GM11168 (cell line): ENCODE measurements around the gene NR2F6.

Source experiments
- in situ Hi-C: fragments of 300-500 bp; cut with MboI; formaldehyde crosslinking; loops from one replicate; pipeline ENCODE4 v1.12.0; 2022; ENCODE audit warnings: low sequenced_read_pairs; ENCODE audit not compliant: unreplicated experiment

The NR2F6 gene

GRCh38 chr19:17266026-17266425 lies 20.3 kb upstream of the NR2F6 start:
- in situ Hi-C loops: no loop called here

GRCh38 chr19:17264641-17264979 lies 18.9 kb upstream of the NR2F6 start, which contains the start of gene USHBP1:
USHBP1 (minus strand) TSS chr19:17264745; CDS start chr19:17264299, 446 bp downstream.
- in situ Hi-C loops: no loop called here

DNA sequence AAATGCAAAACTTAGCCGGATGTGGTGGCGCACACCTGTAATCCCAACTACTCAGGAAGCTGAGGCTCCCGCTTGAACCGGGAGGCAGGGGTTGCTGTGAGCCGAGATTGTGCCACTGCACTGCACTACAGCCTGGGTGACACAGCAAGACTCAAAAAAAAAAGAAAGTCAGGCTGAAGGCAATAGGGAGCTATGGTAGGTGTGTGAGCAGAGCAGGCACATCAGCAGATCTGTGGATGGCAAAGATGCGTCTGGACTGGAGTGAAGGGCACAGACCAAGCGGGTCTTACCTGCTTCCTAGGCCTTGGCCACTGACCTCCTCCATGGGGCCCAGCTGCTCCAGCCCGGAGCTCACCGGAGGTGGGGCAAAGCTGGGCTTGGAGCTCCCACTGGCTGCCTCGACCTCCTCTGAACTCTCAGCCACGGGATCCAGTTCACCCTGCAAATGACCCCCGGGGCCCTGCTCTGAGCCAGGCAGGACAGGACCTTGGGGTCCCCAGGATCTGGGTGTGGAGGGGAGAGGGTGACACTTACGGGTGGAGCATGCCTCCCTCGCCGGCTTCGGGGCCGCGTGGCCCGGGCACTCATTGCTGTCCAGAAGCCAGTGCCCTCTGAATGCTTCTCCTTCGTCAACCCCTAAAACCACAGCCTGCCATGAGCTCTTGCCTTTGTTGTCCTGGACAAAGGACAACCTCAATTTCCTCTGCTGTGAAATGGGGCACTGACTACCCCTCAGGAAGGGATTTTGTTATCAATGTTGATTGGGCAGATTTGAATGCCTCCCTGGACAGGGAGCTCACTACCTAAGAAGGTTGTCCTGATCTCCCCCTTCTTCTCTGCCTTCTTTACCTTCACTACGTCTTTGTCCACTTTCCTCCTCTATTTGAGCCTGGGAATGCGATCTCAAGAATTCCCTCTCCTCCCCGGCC lies 18.3 kb upstream of the NR2F6 start:
- in situ Hi-C loops: no loop called here

GRCh38 chr19:17262557-17262956 lies 16.8 kb upstream of the NR2F6 start:
- in situ Hi-C loops: no loop called here

- in situ Hi-C loops: no loop called here
These were observed 15.2 kb upstream of the NR2F6 start for GRCh38 chr19:17260842-17261325.

DNA sequence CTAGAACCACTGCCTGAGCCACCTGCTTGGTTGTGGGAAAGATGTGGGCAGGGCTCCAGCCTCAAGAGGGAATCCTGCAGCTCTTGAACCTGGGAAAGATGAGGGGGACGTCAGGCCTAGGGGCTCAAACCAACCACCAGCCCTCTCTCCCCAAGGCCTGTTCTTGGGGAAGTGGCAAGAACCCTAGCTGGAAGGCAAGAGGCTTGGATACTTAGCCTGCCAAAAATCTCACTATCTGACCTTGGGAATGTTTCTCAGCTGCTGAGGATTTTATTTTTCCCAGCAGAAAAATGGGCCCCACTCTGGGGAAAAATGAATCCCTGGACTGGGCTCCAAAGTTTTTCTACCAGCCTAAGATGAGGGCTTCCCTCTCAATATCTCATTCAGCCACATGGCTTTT lies 14.2 kb upstream of the NR2F6 start:
- in situ Hi-C loops: no loop called here

DNA sequence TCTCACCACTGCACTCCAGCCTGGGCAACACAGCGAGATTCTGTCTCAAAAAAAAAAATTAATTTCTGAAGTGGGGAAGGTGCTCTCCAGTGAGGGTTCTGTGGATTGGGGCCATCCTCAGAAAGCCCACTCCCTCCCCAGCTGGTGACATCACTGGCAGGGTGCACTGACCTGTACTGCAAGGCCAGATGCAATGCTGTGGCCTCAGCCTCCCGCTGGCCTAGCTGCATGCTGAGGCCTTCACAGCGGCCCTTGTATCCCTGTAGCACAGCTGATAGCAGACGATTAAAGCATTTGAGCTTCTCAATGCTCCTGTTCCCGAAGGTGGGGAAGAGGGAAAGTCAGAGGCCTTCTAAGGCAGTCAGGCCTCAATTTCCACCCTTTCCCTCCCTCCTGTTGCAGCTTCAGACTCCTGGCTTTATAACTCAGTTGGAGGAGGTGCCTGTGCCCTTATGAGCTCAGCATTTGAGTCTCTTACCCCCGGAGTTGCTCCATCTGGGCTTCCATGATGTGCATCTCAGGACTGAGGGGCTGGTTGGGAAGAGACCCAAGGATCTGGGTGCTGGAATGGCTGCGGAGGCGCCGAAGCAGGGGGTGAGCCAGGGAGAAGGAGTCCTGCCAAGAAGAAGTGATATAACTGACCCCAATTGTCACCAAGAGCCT lies 13.5 kb upstream of the NR2F6 start:
- in situ Hi-C loops: no loop called here

- in situ Hi-C loops: no loop called here
These were observed 10.4 kb upstream of the NR2F6 start for GRCh38 chr19:17256130-17256529.

GRCh38 chr19:17255150-17255621 lies 9.5 kb upstream of the NR2F6 start:
- in situ Hi-C loops: no loop called here

DNA sequence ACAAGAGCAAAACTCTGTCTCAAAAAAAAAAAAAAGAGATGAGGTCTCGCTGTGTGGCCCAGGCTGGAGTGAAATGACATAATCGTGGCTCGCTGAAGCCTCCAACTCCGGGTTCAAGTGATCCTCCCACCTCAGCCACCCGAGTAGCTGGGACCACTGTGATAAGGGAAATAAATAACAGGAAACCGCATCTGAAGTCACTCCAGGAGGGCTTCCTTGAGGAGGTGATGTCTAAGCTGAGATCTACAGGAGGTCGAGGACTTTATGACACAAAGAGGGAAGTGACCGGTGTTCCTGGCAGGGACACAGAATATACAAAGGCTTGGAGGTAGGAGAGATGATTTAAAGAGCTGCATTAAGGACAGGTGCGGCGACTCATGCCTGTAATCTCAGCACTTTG lies 8.9 kb upstream of the NR2F6 start:
- in situ Hi-C loops: no loop called here

GRCh38 chr19:17249887-17250548 lies 4.3 kb upstream of the NR2F6 start:
- in situ Hi-C loops: no loop called here

DNA sequence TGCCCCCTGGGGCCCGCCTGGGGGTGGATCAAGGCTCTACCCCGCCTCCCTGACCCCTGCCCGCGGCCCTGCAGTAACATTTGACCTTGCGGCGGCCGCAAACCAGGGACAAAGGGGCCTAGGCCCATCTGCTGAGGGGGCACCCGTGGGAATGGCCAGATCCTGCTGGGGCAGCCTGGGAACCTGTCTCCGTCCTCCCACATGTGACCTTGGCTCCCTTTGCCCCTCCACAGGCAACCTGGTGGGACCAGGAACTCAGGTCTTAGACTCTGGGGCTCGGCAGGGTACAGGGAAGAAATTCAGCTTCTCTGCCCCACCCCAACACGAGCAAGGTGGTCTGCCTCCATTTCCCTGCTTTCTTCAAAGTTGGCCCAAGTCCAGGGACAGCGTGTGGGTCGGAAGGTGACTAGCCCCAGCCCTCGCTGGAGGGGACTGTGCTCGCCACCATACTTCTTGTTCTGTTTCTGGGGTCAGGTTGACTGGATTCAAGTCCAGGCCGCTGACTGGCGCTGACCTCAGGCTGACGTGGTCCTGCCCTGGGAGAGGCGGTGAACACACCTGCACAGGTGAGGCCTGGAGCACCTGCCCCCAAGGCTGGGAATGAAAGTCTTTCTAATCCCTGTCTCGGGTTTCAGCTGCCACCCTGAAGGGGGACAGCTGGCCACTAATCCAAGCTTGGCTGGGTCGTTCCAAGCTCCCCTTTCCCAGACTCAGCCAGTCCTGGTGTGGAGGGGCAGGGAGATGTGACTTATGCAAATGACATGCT lies 2.5 kb upstream of the NR2F6 start:
- in situ Hi-C loops: no loop called here

DNA sequence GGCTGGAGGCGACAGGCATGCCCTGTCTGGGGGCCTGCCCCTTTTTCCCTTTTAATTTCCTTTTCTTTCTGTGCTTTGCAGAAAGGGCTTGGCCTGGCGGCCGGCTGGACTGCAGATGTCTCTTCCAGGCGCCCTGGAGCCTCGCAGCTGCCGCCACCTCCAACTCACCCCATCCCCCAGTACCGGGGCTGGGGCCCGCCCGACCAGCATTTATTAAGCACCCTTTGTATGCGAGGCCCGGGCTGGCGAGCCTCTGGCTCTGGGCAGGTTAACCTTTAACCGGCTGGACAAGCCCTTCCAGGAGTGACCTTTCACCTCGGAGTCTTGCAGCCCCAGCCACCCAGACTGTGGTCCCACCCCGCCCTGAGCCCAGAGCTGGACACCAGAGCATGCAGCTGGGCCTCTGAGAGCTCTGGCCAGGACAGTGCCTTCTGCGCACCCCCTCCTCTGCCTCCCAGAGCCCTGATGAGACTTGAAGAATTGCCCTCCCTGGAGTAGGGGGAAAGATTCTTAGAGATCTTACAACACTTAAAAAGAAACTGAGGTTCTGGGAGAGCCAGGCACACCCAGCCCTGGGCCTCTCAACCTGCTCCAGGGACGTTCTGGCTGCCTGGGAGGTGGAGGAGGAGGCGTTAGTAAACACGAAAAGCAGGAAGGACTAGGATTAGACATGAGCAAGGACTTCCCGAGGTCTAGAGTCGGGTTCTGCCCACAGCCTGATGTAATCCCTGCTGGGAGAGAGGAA lies 1.1 kb upstream of the NR2F6 start:
- in situ Hi-C loops: no loop called here

GRCh38 chr19:17244618-17245534 lies 843 bp downstream of the NR2F6 start:
- in situ Hi-C loops: no loop called here

GRCh38 chr19:17243830-17244617 lies 1.7 kb downstream of the NR2F6 start:
- in situ Hi-C loops: no loop called here

- in situ Hi-C loops: no loop called here
These were observed 2.4 kb downstream of the NR2F6 start for GRCh38 chr19:17243211-17243829.
